Uterus (tissue), 4 donors: Measurements from ENCODE around the gene CMTR1. TPM values are rescaled to one million over a fixed set of nuclear protein-coding genes. Genes with fewer than 3 reads are reported as not detected.
A peak's percentile ranks its signal among the peaks of the same experiment; 100 is the strongest.

ENCODE experiments used
- DNase-seq, 2 donors: peaks; one replicate each; pipeline ENCODE4 v3.0.0-alpha.2; 2019 to 2020
- H3K27ac ChIP-seq, 2 donors: fragments of 200-600 bp; sonication (generic); 1 replicate in 1 of 2; 2 replicates in 1 of 2; pipeline ENCODE4 v1.5.1; 2016 to 2018
- H3K27me3 ChIP-seq, 2 donors: fragments of 200-600 bp; sonication (generic); one replicate each; pipeline ENCODE4 v1.5.1; 2018 to 2019; ENCODE audit warnings: control low read depth in 1 of 2
- H3K36me3 ChIP-seq, 2 donors: fragments of 200-600 bp; sonication (generic); one replicate each; pipeline ENCODE4 v1.5.1; 2019; ENCODE audit warnings: control low read depth in 1 of 2
- H3K4me1 ChIP-seq, 2 donors: fragments of 200-600 bp; sonication (generic); one replicate each; pipeline ENCODE4 v1.5.1; 2018 to 2019; ENCODE audit warnings: control low read depth in 1 of 2
- H3K4me3 ChIP-seq, 2 donors: fragments of 200-600 bp; sonication (generic); 1 replicate in 1 of 2; 2 replicates in 1 of 2; pipeline ENCODE4 v1.5.1; 2018 to 2019; ENCODE audit warnings: mild to moderate bottlenecking in 1 of 2
- H3K9me3 ChIP-seq, 2 donors: fragments of 200-600 bp; sonication (generic); one replicate each; pipeline ENCODE4 v1.5.1; 2019; ENCODE audit warnings: control low read depth in 1 of 2
- CTCF ChIP-seq, 4 experiments: fragments of 200-600 bp in 2 of 4; fragments of 450-650 bp in 2 of 4; sonication (generic) in 2 of 4; IDR thresholded peaks; one replicate each; pipeline ENCODE4 v1.5.1; 2016 to 2019; ENCODE audit warnings: antibody characterized with exemption in 4 of 4, mild to moderate bottlenecking in 2 of 4, moderate library complexity in 1 of 4
- POLR2A ChIP-seq, 2 donors: fragments of 450-650 bp; IDR thresholded peaks; one replicate each; pipeline ENCODE4 v1.6.1; 2016; ENCODE audit warnings: antibody characterized with exemption in 2 of 2, mild to moderate bottlenecking in 1 of 2, moderate library complexity in 1 of 2
- intact Hi-C: fragments of 100-400 bp; cut with DNase I; formaldehyde crosslinking; loops from one replicate; pipeline ENCODE4 v1.15.1; 2023; ENCODE audit warnings: low total_unique reads
- total RNA-seq, 4 donors: library from RNA; depleted of rRNA in 3 of 4; stranded (reverse); fragments of >200 nt in 3 of 4; gene quantifications; one replicate each; pipeline versions ENCODE4 v1.1.0 to v1.2.4, GENCODE V29; 2014 to 2023
- donor health status: DM: yes; HTN: yes; CAD: no.

CMTR1 gene
- total RNA-seq, 4 donors from 2014 or later = 5.9 to 54.9 (median 31.0) TPM

GRCh38 chr6:37456816-37457560 lies 24.0 kb downstream of the CMTR1 start:
- Histone ChIP-seq H3K36me3 (no peaks in the 10 kb centered on the region), H3K27me3 (no peaks in the 10 kb centered on the region), H3K4me1 (no peaks in the 10 kb centered on the region), H3K9me3 (no peaks in the 10 kb centered on the region), H3K4me3 (no peak overlapping the region), H3K27ac (no peak overlapping the region)
- intact Hi-C loops = no loop called here
- TF ChIP-seq POLR2A (IDR thresholded peaks at IDR 0.05) = no peak
- no peak for TF ChIP-seq CTCF (IDR thresholded peaks at IDR 0.05)
- DNase-seq = peak in 1 of 2 donors; percentile 38

- intact Hi-C loops = no loop called here
- no peak for DNase-seq
- H3K27ac ChIP-seq = no peak overlapping the region
- H3K4me1 ChIP-seq = no peaks in the 10 kb centered on the region
- H3K9me3 ChIP-seq = no peaks in the 10 kb centered on the region
- no peaks in the 10 kb centered on the region for H3K36me3 ChIP-seq
- no peak for TF ChIP-seq POLR2A (IDR thresholded peaks at IDR 0.05)
- no peak for TF ChIP-seq CTCF (IDR thresholded peaks at IDR 0.05)
- no peaks in the 10 kb centered on the region for H3K27me3 ChIP-seq
- no peak overlapping the region for H3K4me3 ChIP-seq
These were observed 27.2 kb downstream of the CMTR1 start for GRCh38 chr6:37459981-37460800.

GRCh38 chr6:37460805-37461204 lies 27.8 kb downstream of the CMTR1 start:
- H3K9me3 ChIP-seq = no peaks in the 10 kb centered on the region
- intact Hi-C loops = no loop called here
- no peaks in the 10 kb centered on the region for H3K27me3 ChIP-seq
- H3K36me3 ChIP-seq = no peaks in the 10 kb centered on the region
- no peak overlapping the region for H3K4me3 ChIP-seq
- DNase-seq = no peak
- H3K4me1 ChIP-seq = no peaks in the 10 kb centered on the region
- no peak overlapping the region for H3K27ac ChIP-seq
- TF ChIP-seq POLR2A (IDR thresholded peaks at IDR 0.05) (no peak), CTCF (IDR thresholded peaks at IDR 0.05) (no peak)

- TF ChIP-seq POLR2A (IDR thresholded peaks at IDR 0.05) = no peak
- no peak for TF ChIP-seq CTCF (IDR thresholded peaks at IDR 0.05)
- no peaks in the 10 kb centered on the region for H3K4me1 ChIP-seq
- H3K9me3 ChIP-seq = no peaks in the 10 kb centered on the region
- no peaks in the 10 kb centered on the region for H3K36me3 ChIP-seq
- no peaks in the 10 kb centered on the region for H3K27me3 ChIP-seq
- intact Hi-C loops = no loop called here
- H3K4me3 ChIP-seq = no peak overlapping the region
- H3K27ac ChIP-seq = no peak overlapping the region
- no peak for DNase-seq
These were observed 30.1 kb downstream of the CMTR1 start for GRCh38 chr6:37463110-37463509.

GRCh38 chr6:37467718-37468117 lies 34.7 kb downstream of the CMTR1 start:
- Histone ChIP-seq H3K4me1 (no peaks in the 10 kb centered on the region), H3K27ac (no peak overlapping the region), H3K9me3 (no peaks in the 10 kb centered on the region), H3K4me3 (no peak overlapping the region), H3K27me3 (no peaks in the 10 kb centered on the region), H3K36me3 (no peaks in the 10 kb centered on the region)
- TF ChIP-seq POLR2A (IDR thresholded peaks at IDR 0.05) (no peak), CTCF (IDR thresholded peaks at IDR 0.05) (no peak)
- no peak for DNase-seq
- intact Hi-C loops = no loop called here
